ENCODE measurements around the gene ADO.
"Not testable (repeated sequence)": the region's sequence is repeated elsewhere in the genome, so short reads cannot be mapped to it uniquely, and the experiment has no call there.

The ADO gene

DNA sequence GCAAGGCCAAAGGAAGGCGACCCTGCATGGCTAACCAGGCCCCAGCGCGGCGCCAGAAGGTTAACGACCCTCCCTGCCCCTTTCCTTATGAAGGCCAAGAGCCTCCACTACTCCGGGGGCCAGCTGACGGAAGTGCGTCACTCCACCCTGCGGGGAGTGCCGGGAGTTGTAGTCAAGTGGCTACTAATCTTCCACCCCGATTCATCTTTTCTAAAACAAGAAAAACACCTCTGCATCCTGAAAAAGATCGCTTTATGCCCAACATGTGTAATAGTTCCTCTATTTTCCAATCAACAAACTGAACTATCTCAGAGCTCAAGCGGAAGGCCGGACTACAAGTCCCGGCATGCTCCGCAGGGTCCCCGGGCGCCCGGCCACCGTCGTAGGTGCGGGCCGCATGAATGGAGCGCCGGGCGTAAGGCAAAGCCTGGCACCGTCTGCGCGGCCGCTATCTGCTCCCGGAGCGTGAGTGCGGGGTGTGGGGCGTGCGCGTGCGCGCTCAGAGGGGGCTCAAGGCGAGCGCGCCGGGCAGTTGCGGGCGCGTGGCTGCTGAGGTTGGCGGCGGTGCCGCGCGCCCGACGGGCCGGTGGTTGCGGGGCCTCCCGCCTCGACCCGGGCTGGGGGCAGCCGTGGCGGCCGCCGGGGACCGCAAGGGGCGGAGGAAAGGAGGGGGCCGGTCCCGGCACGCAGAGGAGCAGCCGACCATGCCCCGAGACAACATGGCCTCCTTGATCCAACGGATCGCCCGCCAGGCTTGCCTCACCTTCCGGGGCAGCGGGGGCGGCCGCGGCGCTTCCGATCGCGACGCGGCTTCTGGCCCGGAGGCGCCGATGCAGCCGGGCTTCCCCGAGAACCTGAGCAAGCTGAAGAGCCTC is at the start of gene ADO:
Gene ADO, plus strand, starts transcription at position 365 of the 875 bp plus-strand sequence. Its CDS starts 340 bp downstream, at position 705.
- DNase-seq, result peak in 55 of 56 donors; percentile 59 to 94 (median 87)

GRCh38 chr10:62754963-62755362 is 49.6 kb upstream of the ADO start:
- no peak for DNase-seq

DNA sequence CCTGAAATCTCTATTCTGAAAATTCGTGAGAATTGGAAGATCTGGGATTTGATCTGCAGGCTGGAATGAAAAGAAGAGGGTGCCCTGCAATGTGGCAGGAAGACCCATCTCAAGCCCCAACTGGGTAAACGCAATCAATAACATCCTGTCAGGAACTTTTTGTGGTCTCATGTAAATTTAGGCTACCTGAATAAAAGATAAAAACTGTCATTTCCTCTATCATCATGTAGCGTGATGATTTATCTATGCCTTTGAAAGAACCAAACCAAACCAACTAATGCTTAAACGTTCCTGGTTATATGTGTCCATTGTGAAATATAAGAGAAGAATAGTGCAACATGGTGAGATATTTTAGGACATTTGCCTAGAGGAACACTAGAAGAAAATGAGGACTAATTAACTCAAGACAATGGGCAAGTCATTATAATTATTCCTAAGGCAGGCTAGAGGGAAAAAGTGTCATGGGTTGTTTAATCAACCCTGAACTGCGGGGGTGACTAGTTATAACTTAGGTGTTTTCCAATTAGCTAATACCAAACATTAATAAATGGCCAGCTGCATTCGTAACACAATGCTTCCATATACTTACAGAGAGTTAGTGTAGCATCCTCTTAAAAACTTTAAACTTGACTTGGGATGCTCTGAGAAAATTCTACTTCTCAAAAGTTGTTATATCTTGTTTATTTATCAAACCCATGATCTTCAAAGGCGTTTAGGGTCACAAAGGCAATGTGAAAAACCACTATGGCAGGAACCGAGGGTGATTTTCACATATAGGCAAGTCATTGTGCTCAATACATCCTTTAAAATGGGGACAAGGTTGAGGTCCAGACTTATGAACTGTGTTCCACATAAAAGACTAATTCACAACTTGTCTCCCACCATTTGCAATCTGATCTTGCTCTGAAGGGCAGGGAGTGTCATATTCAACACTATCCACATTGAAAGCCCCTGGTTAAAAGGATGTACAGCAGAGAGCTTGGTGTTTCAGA is 48.6 kb upstream of the ADO start:
- DNase-seq, result no peak

GRCh38 chr10:62759599-62760175 is 44.8 kb upstream of the ADO start:
- no peak for DNase-seq

DNA sequence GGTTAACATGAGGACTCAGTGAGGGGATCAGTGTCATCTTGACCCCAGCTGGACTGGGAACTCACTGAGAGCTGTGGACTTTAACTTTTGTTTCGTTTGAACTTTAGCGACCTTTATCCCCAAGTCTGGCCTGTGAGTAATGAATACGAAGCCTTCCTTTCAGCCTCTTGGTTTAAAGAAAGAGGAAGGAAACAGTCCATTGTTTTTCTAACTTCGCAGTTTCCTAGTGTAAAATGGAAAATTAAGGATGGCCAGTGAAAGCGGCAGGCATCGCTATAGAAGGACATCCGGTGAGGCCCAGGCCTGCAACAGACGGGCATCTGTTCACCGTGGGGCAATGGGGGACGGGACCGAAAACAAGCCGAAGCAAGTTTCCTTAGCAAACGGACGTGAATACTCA is 44.1 kb upstream of the ADO start:
- peak in 2 of 56 donors; percentile 1 to 2 for DNase-seq

DNA sequence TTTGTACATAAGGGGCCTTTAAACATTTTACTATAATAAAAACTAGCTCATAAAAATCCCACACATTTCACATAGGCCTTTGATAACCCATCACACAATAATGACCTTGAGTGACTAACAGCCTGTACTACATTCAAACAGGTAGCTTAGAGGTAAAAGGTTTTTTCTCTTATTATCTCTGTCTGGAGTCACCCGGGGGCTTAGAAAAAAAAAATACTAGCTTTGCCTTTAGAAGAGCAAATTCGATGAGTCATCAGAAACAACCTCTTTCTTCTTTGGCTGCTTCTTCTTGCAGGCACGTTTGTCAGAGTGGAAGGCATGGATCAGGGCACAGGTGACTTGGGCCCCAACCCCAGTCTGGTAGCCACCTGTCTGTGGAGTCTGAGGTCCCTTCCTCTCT is 43.4 kb upstream of the ADO start:
- DNase-seq, result no peak

GRCh38 chr10:62763155-62763554 is 41.4 kb upstream of the ADO start:
- DNase-seq, result no peak

DNA sequence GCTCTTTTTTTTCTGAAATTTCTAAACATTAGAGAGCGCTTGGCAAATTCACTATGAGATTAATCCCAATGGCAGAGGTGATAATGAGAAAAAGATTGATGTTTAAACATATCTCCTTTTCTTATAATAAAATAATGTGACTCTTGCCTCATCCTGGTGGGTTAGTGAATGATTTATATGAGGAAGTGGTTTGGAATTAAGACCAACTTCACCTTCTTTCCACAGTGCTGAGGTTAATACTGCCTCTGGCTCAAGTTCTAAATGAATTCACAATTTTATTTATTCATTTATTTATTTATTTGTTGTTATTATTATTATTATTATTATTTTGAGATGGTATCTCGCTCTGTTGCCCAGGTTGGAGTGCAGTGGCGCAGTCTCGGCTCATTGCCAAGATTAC is 40.5 kb upstream of the ADO start:
- no peak for DNase-seq

- no peak for DNase-seq
These were observed 38.8 kb upstream of the ADO start for GRCh38 chr10:62765726-62766125.

GRCh38 chr10:62766386-62766785 is 38.1 kb upstream of the ADO start:
- DNase-seq, result no peak

DNA sequence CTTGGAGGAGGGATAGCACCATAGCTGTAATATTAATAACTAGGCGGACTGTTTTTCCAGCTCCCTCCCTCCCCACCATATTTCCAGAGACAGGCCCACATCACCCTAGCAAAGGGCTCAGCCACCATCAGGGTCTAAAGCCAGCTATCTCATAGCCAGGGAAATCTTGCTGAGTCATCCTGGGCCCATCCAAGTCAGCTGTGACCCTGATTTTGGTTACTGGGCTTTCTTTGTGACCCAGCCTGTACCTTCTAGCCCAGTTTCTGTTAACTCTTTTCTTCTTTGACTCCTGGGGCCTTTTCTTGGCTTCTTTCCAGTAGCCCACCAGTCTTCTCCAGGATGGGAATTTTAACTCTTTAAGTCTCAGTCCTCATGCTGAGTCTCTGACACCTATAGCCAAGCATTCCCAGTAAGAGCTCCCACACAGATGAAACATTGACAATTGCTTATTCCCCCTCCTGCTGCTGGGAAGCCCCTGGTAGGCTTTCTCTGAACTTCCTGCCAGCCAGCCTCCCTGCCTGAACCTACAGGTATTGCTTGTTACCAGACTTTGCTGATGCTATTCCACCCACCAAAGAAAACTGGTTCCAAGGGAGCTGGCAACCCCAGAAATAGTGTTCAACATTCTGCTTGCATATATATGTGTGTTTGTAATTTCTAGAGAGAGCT is 34.8 kb upstream of the ADO start:
- DNase-seq, result peak in 1 of 56 donors; percentile 15

GRCh38 chr10:62772186-62772974 is 32.1 kb upstream of the ADO start:
- DNase-seq, result no peak

DNA sequence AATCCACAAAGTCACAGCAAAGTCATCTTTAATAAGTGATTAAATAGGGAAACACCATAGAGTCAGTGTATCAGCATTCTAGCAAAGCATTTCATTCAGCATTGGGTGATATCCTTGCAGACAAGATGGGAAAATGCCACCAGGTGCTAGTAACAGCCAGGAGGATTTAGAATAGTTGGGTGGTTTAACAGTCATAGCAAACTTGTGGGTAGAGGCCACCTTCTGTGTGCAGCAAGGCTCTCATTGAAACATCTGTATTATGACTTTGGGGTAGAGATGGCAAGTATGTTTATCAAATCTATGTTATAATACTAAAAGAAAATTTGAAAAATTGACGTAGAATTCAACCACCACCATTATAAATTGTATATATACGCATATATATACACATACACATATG is 26.4 kb upstream of the ADO start:
- DNase-seq, result no peak

- DNase-seq, result no peak
These were observed 24.9 kb upstream of the ADO start for GRCh38 chr10:62779487-62780248.

DNA sequence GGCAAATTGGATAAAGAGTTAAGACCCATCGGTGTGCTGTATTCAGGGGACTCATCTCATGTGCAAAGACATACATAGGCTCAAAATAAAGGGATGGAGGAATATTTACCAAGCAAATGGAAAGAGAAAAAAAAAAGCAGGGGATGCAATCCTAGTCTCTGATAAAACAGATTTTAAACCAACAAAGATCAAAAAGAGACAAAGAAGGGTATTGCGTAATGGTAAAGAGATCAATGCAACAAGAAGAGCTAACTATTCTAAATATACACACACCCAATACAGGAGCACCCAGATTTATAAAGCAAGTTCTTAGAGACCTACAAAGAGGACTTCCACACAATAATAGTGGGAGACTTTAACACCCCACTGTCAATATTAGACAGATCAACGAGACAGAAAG is 20.0 kb upstream of the ADO start:
- DNase-seq, result not testable (repeated sequence)

DNA sequence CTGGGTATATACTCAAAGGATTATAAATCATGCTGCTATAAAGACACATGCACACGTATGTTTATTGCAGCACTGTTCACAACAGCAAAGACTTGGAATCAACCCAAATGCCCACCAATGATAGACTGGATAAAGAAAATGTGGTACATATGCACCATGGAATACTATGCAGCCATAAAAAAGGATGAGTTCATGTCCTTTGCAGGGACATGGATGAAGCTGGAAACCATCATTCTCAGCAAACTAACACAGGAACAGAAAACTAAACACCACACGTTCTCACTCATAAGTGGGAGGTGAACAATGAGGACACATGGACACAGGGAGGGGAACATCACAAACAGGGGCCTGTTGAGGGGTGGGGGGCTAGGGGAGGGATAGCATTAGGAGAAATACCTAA is 16.2 kb upstream of the ADO start:
- DNase-seq, result not testable (repeated sequence)

DNA sequence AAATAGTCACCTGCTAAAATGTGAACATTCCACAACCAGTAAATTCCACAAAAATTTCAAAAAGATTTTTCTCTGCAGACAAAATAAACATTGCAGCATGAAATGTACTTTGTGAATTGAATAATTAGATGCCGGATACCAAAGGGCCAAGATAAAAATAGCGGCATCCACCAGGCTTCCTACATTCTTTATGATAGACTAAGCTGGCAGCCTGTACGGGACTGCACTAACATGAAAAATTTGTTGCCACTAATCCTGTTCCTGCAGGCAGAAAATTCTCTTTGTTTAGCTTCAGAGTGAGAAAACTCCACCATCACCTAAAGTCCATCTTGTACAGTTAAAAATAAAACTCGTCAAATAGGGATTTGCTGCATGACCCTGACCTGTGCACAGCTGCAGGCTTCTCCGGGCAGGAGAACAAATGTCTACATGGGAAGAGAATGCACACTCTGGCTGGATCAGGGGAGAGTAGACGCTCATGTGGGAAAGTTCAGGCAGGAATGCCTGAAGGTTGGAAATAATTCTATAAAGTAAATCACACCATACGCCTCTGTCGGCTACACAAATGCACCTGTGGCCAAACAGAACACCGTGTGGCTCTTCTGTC is 15.6 kb upstream of the ADO start:
- DNase-seq, result peak in 2 of 56 donors; percentile 9 to 10

DNA sequence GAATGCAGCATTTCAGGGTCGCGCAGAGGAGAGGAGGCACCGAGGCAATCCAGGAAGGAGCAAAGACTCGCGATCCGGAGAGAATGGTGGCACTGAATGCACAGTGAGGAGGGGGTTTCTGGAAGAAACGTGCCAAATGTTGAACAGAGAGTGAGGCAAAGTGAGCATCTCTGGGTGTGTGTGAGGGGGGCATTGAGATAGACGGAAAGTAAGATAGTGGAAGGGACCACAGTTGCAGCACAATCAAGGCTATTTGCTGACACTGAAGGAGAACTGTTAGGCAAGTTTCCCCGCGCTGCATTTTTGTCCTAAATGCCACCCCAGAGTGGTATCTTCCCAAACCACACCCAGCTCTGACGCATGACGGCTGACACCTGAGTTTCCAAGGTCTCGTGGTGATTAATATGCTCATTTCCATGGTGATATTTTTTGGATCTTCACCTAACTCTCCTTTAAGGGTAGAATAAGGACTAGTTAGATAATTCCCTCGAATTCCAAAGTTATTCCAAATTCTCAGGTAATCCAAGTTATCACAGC is 14.4 kb upstream of the ADO start:
- no peak for DNase-seq

DNA sequence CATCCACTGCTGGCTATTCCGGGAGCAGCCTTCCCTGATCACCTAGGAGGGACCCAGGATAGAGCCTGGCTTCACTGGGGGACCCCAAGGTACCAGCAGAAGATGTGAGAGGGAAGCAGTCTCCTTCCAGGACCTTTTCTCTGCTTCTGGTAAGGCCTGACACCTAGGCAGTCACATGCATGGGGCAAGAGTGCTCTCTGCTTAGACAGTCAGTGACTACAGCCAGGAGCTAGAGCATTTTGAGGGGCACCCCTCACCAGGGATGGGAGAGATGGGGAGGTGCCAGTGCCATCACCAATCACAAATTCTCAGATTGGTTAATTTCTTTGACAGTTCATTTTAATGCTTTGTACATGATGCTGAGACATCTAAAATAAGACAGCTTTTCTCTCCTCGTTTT is 13.9 kb upstream of the ADO start:
- no peak for DNase-seq
